Measurements from ENCODE around the gene RUSF1.
"Not testable (repeated sequence)": the region's sequence is repeated elsewhere in the genome, so short reads cannot be mapped to it uniquely, and the experiment has no call there.

Gene RUSF1

GRCh38 chr16:31513884-31514283 lies 5.7 kb upstream of the RUSF1 start:
- DNase-seq: no peak

- DNase-seq: no peak
These were observed 4.9 kb upstream of the RUSF1 start for GRCh38 chr16:31513126-31513525.

GRCh38 chr16:31508706-31509195 lies 560 bp upstream of the RUSF1 start:
- no peak for DNase-seq

GRCh38 chr16:31507617-31507928 lies 618 bp downstream of the RUSF1 start:
- no peak for DNase-seq

GRCh38 chr16:31505483-31505882 lies 2.7 kb downstream of the RUSF1 start:
- no peak for DNase-seq

GRCh38 chr16:31504159-31504558 lies 4.0 kb downstream of the RUSF1 start:
- no peak for DNase-seq

GRCh38 chr16:31503555-31503954 lies 4.6 kb downstream of the RUSF1 start:
- not testable (repeated sequence) for DNase-seq

GRCh38 chr16:31502981-31503380 lies 5.2 kb downstream of the RUSF1 start:
- no peak for DNase-seq

GRCh38 chr16:31501966-31502348 lies 6.2 kb downstream of the RUSF1 start:
- DNase-seq: no peak

GRCh38 chr16:31501226-31501965 lies 6.8 kb downstream of the RUSF1 start:
- DNase-seq: no peak

GRCh38 chr16:31499928-31500327 lies 8.3 kb downstream of the RUSF1 start:
- no peak for DNase-seq

- no peak for DNase-seq
These were observed 9.7 kb downstream of the RUSF1 start for GRCh38 chr16:31498493-31498892.

- no peak for DNase-seq
These were observed 11.5 kb downstream of the RUSF1 start for GRCh38 chr16:31496670-31497069.

GRCh38 chr16:31493506-31494125 lies 14.6 kb downstream of the RUSF1 start:
- no peak for DNase-seq

GRCh38 chr16:31491778-31492418 lies 16.3 kb downstream of the RUSF1 start:
- no peak for DNase-seq

GRCh38 chr16:31489616-31490584 lies 18.3 kb downstream of the RUSF1 start:
- no peak for DNase-seq

GRCh38 chr16:31489298-31489564 lies 19.0 kb downstream of the RUSF1 start:
- DNase-seq: no peak

- no peak for DNase-seq
These were observed 19.5 kb downstream of the RUSF1 start for GRCh38 chr16:31488468-31489297.

- DNase-seq: no peak
These were observed 20.3 kb downstream of the RUSF1 start for GRCh38 chr16:31487720-31488467.

- no peak for DNase-seq
These were observed 21.0 kb downstream of the RUSF1 start for GRCh38 chr16:31487071-31487719.

- DNase-seq: no peak
These were observed 22.1 kb downstream of the RUSF1 start for GRCh38 chr16:31486045-31486444.
